Caco-2 (cell line): ENCODE results near the gene TENM4. TPM values are rescaled to one million over a fixed set of nuclear protein-coding genes. Genes with fewer than 3 reads are reported as not detected.

Source experiments
- BruUV-seq: library from RNA; stranded (reverse); fragments of 400-500 nt; replicated peaks from 2 replicates; lab custom pipeline; 2021; lab: Mats Ljungman, UMichigan
- CTCF ChIA-PET: fragments of 300-600 bp; sonication (Branson Sonifier 250); formaldehyde crosslinking; loops from one replicate; lab custom pipeline; 2022; ENCODE audit warnings: antibody characterized with exemption; lab: Charles Lee
- POLR2A ChIA-PET: fragments of 300-600 bp; sonication (Branson Sonifier 250); formaldehyde crosslinking; loops from one replicate; lab custom pipeline; 2022; ENCODE audit warnings: antibody characterized with exemption; lab: Charles Lee
- DNase-seq, 2 experiments: peaks; one replicate each; pipeline versions ENCODE4 v3.0.0 to v3.0.0-alpha.2; 2020 to 2022
- H3K27me3 ChIP-seq: replicated peaks from 2 replicates; pipeline ENCODE4 v1.6.0; 2011; ENCODE audit warnings: low read length; ENCODE audit not compliant: control insufficient read depth, insufficient read depth
- H3K36me3 ChIP-seq: 2 replicates; pipeline ENCODE4 v1.5.1; 2011; ENCODE audit warnings: low read length; ENCODE audit not compliant: control insufficient read depth, insufficient read depth
- H3K4me1 ChIP-seq: fragments of 250-450 bp; sonication (Bioruptor Pico); 2 replicates; pipeline ENCODE4 v1.5.1; 2020; ENCODE audit warnings: mild to moderate bottlenecking
- H3K4me3 ChIP-seq: 2 replicates; pipeline ENCODE4 v1.5.1; 2011; ENCODE audit warnings: low read depth, mild to moderate bottlenecking, control low read depth, low read length
- H3K9me3 ChIP-seq: fragments of 250-450 bp; sonication (Bioruptor Pico); 2 replicates; pipeline ENCODE4 v1.5.1; 2020; ENCODE audit warnings: mild to moderate bottlenecking, moderate library complexity
- H3K27ac Mint-ChIP-seq: one replicate; pipeline ENCODE4 v1.8.0; 2022; ENCODE audit warnings: mixed read lengths; ENCODE audit not compliant: unreplicated experiment
- H3K27me3 Mint-ChIP-seq: one replicate; pipeline ENCODE4 v1.8.0; 2022; ENCODE audit warnings: mixed read lengths; ENCODE audit not compliant: insufficient read depth, unreplicated experiment
- H3K36me3 Mint-ChIP-seq: one replicate; pipeline ENCODE4 v1.8.0; 2022; ENCODE audit warnings: mild to moderate bottlenecking, mixed read lengths; ENCODE audit not compliant: insufficient read depth, unreplicated experiment
- H3K4me1 Mint-ChIP-seq: one replicate; pipeline ENCODE4 v1.8.0; 2022; ENCODE audit warnings: low read depth, mixed read lengths; ENCODE audit not compliant: unreplicated experiment
- H3K4me3 Mint-ChIP-seq: one replicate; pipeline ENCODE4 v1.8.0; 2022; ENCODE audit warnings: mild to moderate bottlenecking, moderate library complexity, mixed read lengths; ENCODE audit not compliant: unreplicated experiment
- H3K9me3 Mint-ChIP-seq: one replicate; pipeline ENCODE4 v1.8.0; 2022; ENCODE audit warnings: mixed read lengths; ENCODE audit not compliant: unreplicated experiment
- intact Hi-C: fragments of 100-400 bp; cut with micrococcal nuclease; formaldehyde crosslinking; loops from one replicate; pipeline ENCODE4 v1.10.0; 2022; ENCODE audit not compliant: unreplicated experiment
- total RNA-seq: library from RNA; stranded (reverse); gene quantifications from 2 replicates; pipeline ENCODE4 v1.2.3, GENCODE V29; 2022
- TF ChIP-seq, protein P1 (sequence below), 2 experiments: fragments of 200-600 bp in 1 of 2; IDR thresholded peaks; 1 replicate in 1 of 2; 2 replicates in 1 of 2; pipeline versions ENCODE4 v1.5.1 to v1.8.0; 2011 to 2022; ENCODE audit warnings: antibody characterized with exemption in 1 of 2, control low read depth in 1 of 2, inconsistent platforms in 1 of 2, low read depth in 1 of 2, low read length in 1 of 2, mild to moderate bottlenecking in 1 of 2, moderate library complexity in 1 of 2; ENCODE audit not compliant: insufficient read depth in 1 of 2, severe bottlenecking in 1 of 2, unreplicated experiment in 1 of 2

TENM4 gene
- total RNA-seq, 1 experiment from 2014 or later, result 1.1 TPM

DNA sequence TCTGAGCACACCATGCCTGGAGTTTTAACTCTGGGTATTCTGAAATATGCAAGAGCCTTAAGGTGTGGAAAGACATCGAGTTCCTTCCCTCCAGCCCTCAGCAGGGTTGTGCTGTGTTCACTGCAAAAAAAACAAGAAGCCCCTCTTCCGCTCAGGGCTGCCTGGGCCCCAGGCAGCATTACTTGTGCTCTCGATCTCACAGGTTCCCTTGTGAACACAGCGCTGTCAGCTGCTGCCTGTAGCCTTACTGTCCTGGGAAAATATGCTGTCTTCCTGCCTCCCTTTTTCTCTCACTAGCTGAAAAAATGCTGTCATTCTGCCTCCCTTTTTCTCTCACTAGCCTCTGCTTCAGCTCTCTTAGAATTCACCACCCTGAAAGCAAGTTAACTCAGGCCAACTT, 15.7 kb upstream of the TENM4 start:
- intact Hi-C loops, result no loop called here
- no peak overlapping the region for H3K4me3 Mint-ChIP-seq
- H3K27me3 Mint-ChIP-seq, result peaks cover 41% of the 10 kb centered on the region
- Histone ChIP-seq H3K27me3 (no peaks in the 10 kb centered on the region), H3K36me3 (no peaks in the 10 kb centered on the region), H3K4me1 (no peaks in the 10 kb centered on the region), H3K9me3 (no peaks in the 10 kb centered on the region), H3K4me3 (no peak overlapping the region)
- BruUV-seq, result no TSS peak
- POLR2A ChIA-PET, result no interaction called here
- H3K4me1 Mint-ChIP-seq, result no peaks in the 10 kb centered on the region
- CTCF ChIA-PET, result no interaction called here
- no peak for DNase-seq
- TF ChIP-seq, protein P1, sequence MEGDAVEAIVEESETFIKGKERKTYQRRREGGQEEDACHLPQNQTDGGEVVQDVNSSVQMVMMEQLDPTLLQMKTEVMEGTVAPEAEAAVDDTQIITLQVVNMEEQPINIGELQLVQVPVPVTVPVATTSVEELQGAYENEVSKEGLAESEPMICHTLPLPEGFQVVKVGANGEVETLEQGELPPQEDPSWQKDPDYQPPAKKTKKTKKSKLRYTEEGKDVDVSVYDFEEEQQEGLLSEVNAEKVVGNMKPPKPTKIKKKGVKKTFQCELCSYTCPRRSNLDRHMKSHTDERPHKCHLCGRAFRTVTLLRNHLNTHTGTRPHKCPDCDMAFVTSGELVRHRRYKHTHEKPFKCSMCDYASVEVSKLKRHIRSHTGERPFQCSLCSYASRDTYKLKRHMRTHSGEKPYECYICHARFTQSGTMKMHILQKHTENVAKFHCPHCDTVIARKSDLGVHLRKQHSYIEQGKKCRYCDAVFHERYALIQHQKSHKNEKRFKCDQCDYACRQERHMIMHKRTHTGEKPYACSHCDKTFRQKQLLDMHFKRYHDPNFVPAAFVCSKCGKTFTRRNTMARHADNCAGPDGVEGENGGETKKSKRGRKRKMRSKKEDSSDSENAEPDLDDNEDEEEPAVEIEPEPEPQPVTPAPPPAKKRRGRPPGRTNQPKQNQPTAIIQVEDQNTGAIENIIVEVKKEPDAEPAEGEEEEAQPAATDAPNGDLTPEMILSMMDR (IDR thresholded peaks at IDR 0.05; ENCODE audit: insufficient read depth in 1 of 2, low read depth in 1 of 2, low read length in 1 of 2, severe bottlenecking in 1 of 2, unreplicated experiment in 1 of 2), result no peak
- H3K27ac Mint-ChIP-seq, result no peak overlapping the region
- H3K9me3 Mint-ChIP-seq, result no peaks in the 10 kb centered on the region
- H3K36me3 Mint-ChIP-seq, result no peaks in the 10 kb centered on the region

DNA sequence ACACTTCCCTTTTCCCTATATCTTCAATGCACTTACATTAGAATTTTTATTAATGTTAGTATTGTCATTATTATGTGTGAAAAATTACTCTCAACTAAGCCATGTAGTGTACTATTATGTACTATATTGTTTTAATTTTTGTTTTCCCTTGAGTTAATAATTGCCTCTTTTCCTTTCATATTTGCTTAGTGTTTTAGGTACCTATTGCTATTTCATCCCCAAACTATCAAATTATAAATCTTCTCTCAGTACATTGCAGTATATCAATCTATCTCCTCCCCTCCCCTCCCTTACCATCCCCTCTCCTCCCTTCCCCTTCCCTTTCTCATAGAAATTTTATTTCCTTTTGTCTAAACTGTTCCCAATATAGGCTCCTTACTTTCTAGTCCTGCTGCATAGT, 12.8 kb upstream of the TENM4 start:
- no peaks in the 10 kb centered on the region for H3K9me3 ChIP-seq
- no peaks in the 10 kb centered on the region for H3K4me1 ChIP-seq
- no peaks in the 10 kb centered on the region for H3K9me3 Mint-ChIP-seq
- intact Hi-C loops, result no loop called here
- H3K27me3 Mint-ChIP-seq, result peaks cover 42% of the 10 kb centered on the region
- no peaks in the 10 kb centered on the region for H3K4me1 Mint-ChIP-seq
- BruUV-seq, result no TSS peak
- no peaks in the 10 kb centered on the region for H3K27me3 ChIP-seq
- ChIA-PET POLR2A (no interaction called here), CTCF (no interaction called here)
- TF ChIP-seq, protein P1 (IDR thresholded peaks at IDR 0.05; ENCODE audit: insufficient read depth in 1 of 2, low read depth in 1 of 2, low read length in 1 of 2, severe bottlenecking in 1 of 2, unreplicated experiment in 1 of 2), result no peak
- H3K4me3 ChIP-seq, result no peak overlapping the region
- H3K4me3 Mint-ChIP-seq, result no peak overlapping the region
- no peak overlapping the region for H3K27ac Mint-ChIP-seq
- no peaks in the 10 kb centered on the region for H3K36me3 Mint-ChIP-seq
- H3K36me3 ChIP-seq, result no peaks in the 10 kb centered on the region
- DNase-seq, result no peak

DNA sequence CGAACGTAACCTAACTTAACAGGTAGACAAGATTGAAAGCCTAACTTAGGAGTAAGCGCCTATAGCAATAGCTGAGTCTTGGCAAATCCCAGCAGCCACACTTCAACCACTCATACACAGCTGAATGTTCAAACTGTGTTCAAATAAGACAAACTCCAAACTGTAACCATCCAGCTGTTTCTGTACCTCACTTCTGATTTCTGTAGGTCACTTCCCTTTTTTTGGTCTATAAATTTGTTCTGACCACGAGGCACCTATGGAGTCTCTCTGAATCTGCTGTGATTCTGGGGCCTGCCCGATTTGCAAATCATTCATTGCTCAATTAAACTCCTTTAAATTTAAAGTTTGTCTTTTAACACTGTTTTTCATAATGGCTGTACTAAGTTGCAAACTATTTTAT, 8.2 kb upstream of the TENM4 start:
- no peak for DNase-seq
- H3K4me1 ChIP-seq, result no peaks in the 10 kb centered on the region
- no peaks in the 10 kb centered on the region for H3K27me3 ChIP-seq
- no peaks in the 10 kb centered on the region for H3K36me3 ChIP-seq
- no peak overlapping the region for H3K4me3 ChIP-seq
- CTCF ChIA-PET, result no interaction called here
- Mint-ChIP-seq H3K36me3 (no peaks in the 10 kb centered on the region), H3K4me1 (no peaks in the 10 kb centered on the region), H3K27me3 (peaks cover 26% of the 10 kb centered on the region), H3K4me3 (no peak overlapping the region), H3K27ac (no peak overlapping the region), H3K9me3 (no peaks in the 10 kb centered on the region)
- no TSS peak for BruUV-seq
- POLR2A ChIA-PET, result no interaction called here
- TF ChIP-seq, protein P1 (IDR thresholded peaks at IDR 0.05; ENCODE audit: insufficient read depth in 1 of 2, low read depth in 1 of 2, low read length in 1 of 2, severe bottlenecking in 1 of 2, unreplicated experiment in 1 of 2), result no peak
- H3K9me3 ChIP-seq, result no peaks in the 10 kb centered on the region
- intact Hi-C loops, result no loop called here
